HG03460 (cell line): ENCODE measurements around the gene MEAF6.

ENCODE experiments used
- ATAC-seq: cut with Tn5 transposase; IDR thresholded peaks from one replicate; pipeline ENCODE4 v1.9.1; 2021; ENCODE audit not compliant: unreplicated experiment

Gene MEAF6

GRCh38 chr1:37446874-37447273, 67.7 kb downstream of the MEAF6 start:
- no peak for ATAC-seq

DNA sequence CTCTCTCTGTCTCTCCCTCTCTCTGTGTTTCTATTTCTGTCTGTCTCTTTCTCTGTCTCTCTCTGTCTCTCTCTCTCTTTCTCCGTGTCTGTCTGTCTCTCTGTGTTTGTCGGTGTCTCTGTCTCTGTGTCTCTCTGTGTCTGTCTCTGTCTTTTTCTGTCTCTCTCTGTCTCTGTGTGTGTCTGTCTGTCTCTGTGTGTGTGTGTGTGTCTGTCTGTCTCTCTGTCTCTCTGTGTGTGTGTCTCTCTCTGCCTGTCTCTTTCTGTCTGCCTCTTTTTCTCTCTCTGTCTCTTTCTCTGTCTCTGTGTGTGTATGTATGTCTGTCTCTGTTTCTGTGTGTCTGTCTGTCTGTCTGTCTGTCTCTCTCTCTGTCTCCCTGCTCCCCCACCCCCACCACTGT, 71.9 kb downstream of the MEAF6 start:
- no peak for ATAC-seq
